ENCODE results near the gene SIPA1L2.

- TF ChIP-seq POLR2A (IDR thresholded peaks at IDR 0.05) (no peak), CTCF (IDR thresholded peaks at IDR 0.05) (no peak)
These were observed 12.7 kb downstream of the SIPA1L2 start for GRCh38 chr1:232617237-232617636.

Measured in Peyer's patch (tissue), 4 donors.